GM20431 (cell line): ENCODE results near the gene RNF144B.
"Not testable (repeated sequence)": the region's sequence is repeated elsewhere in the genome, so short reads cannot be mapped to it uniquely, and the experiment has no call there.

Source experiments
- in situ Hi-C: fragments of 300-500 bp; cut with MseI, MboI; formaldehyde crosslinking; loops from one replicate; pipeline ENCODE4 v1.15.0; 2020; ENCODE audit warnings: low sequenced_read_pairs; ENCODE audit not compliant: unreplicated experiment

RNF144B gene

GRCh38 chr6:18387061-18387721 is at the start of gene RNF144B:
Gene RNF144B (plus strand): TSS chr6:18387350. CDS start chr6:18399535, 12,185 bp downstream.
- in situ Hi-C loops, result no loop called here

GRCh38 chr6:18339599-18339998 is 47.6 kb upstream of the RNF144B start:
- in situ Hi-C loops, result no loop called here

DNA sequence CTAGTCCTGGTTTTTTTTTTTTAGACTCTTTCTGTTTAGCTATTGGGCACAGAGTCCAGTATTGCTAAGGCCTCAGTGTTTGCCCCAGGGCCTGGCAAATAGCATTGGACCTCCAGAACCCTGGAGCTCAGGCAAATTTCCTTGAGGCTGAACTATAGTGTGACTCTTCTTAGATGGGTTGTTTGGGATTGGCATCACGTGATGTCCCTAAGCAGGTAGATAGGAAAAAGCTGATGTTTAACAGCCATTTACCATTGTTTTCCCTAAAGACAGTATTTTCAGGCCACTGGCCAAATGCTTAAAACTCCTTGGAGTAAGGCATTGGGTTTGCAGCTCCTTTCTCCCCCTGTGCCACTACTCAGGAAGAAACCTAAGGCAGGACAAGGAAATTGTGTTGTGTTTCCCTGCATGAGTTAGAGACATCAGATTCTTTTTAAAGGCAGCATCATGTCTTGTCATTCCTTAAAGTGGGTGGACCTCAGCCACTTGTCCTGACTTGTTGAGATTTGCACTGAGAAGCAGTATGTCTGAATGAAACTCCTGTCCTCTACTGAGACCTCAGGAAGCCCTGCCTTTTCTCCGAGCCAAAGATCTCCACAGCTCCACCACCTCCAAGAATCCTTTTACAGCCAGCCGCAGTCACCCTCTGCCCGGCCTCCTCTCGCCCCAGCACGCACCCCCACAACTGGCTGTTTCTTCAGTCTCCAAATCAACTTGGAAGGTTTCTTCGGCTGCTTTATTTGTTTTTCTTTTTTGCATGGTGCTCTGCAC is 46.2 kb upstream of the RNF144B start:
- in situ Hi-C loops, result no loop called here

DNA sequence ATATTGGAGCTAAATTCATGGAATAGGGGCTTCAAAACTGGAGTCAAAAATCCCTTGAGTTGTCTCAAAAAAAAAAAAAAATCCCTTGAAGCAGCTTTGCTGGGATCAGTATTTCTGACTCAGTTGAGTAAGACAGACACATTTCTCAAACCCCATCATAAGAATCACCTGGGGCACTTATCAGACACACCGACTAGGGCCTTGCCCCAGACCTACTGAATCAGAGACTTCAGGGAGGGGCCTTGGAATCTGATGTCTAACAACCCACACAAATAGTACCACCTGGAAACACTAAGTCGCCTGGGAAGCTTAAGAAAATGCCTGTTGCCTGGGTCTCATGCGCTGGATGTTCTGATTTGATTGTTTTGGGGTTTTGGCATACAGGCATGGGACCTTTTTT is 44.9 kb upstream of the RNF144B start:
- in situ Hi-C loops, result no loop called here

DNA sequence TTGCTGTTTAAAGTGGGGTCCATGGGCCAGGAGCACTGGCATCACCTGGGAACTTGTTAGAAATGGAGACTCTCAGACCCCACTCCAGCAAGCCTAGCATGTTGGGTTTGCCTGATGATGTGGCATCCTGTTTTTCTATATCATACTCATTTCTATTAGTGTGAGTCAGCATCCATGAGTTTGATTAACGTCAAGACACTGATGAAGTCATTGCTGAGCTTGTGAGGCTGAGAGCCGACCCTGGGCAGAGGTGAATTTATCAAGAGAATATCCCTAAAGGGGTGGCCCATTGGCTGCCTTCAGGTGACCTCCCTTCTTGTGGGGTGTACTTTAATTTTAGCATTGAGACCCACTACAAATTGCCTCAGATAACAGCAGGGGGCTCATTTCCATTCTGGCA is 43.4 kb upstream of the RNF144B start:
- in situ Hi-C loops, result no loop called here

- in situ Hi-C loops, result no loop called here
These were observed 40.1 kb upstream of the RNF144B start for GRCh38 chr6:18347021-18347577.

- in situ Hi-C loops, result no loop called here
These were observed 39.3 kb upstream of the RNF144B start for GRCh38 chr6:18347866-18348265.

DNA sequence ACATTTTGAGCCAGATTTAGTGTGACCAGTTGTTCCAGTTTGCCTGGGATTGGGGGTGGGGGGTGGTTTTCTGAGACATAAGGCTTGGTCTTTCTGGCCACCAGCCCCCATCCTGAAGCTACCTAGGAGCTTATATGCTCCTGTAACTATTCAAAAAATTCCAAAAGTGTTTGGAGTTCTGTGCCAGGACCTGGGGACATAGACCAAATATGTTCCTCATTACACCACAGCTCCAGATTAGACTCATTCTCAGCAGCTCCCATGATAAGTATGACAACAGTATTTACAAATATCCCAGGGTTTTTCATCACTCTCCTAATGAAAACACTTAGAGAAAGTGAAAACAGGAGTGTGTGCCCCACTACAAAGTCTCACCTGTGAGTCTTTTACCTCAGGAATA is 37.8 kb upstream of the RNF144B start:
- in situ Hi-C loops, result no loop called here

DNA sequence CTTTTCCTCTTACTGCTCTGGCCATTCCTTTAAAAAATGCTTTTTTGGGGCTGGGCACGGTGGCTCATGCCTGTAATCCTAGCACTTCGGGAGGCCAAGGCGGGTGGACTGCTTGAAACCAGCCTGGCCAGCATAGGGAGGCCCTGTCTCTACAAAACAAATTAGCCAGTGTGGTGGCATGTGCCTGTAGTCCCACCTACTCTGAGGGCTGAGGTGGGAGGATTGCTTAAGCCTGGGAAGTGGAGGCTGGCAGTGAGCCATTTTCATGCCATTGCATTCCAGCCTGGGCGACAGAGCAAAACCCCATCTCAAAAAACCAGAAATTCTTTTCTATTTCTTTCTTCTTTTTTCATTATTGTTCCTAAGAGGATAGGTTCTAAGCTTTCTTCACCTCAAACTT is 36.9 kb upstream of the RNF144B start:
- in situ Hi-C loops, result no loop called here

DNA sequence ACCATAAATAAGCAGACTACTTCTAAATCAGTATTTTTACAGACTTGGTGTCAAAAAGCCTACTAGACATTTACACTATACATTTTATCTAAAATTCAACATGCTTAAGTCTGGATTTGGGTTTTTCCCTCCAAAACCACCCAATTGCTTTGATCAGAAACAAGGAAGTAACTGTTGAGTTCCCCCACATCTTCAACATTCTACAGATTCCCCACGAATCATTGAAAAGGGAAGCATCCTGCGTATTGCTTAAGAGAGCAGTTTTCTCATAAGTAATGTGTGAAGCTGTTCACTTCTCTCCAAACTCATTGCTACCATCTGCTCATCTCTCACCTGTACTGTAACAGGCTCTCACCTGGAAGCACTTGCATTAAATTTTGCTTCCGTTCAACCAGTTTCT is 36.4 kb upstream of the RNF144B start:
- in situ Hi-C loops, result no loop called here

- in situ Hi-C loops, result no loop called here
These were observed 35.1 kb upstream of the RNF144B start for GRCh38 chr6:18352001-18352400.

- in situ Hi-C loops, result no loop called here
These were observed 34.3 kb upstream of the RNF144B start for GRCh38 chr6:18352842-18353241.

GRCh38 chr6:18353251-18353650 is 33.9 kb upstream of the RNF144B start:
- in situ Hi-C loops, result no loop called here

DNA sequence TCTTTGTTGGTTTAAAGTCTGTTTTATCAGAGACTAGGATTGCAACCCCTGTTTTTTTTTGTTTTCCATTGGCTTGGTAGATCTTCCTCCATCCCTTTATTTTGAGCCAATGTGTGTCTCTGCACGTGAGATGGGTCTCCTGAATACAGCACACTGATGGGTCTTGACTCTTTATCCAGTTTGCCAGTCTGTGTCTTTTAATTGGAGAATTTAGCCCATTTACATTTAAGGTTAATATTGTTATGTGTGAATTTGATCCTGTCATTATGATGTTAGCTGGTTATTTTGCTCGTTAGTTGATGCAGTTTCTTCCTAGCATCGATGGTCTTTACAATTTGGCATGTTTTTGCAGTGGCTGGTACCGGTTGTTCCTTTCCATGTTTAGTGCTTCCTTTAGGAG is 29.6 kb upstream of the RNF144B start:
- in situ Hi-C loops, result not testable (repeated sequence)

DNA sequence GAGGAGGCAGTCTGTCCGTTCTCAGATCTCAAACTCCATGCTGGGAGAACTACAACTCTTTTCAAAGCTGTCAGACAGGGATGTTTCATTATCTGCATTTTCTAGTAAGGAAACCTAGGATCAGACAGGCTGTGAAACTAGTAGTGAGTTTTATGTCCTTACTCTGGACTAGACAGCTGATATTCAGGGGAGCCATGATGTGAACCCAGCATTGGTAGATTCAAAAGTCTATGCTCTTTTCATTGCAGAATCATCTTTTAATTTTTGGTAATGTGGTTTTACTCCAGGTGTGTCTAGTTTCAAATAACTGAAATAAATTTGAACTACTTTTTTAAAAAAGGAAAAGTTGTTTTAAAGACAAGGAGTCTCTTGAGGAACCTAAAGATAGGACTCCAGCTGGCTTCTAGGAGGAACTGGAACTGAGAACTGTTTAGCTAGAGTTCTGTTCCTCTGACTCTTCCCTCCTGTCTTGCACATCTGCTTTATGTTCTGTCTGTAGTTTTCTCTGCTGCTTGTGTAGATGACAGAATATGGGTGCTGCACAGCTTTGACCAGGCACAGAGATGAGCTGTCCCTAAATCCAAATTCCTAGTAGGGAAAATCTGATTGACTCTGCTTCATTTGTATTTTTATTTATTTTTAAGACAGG is 27.8 kb upstream of the RNF144B start:
- in situ Hi-C loops, result no loop called here

- in situ Hi-C loops, result no loop called here
These were observed 27.0 kb upstream of the RNF144B start for GRCh38 chr6:18360188-18360587.

DNA sequence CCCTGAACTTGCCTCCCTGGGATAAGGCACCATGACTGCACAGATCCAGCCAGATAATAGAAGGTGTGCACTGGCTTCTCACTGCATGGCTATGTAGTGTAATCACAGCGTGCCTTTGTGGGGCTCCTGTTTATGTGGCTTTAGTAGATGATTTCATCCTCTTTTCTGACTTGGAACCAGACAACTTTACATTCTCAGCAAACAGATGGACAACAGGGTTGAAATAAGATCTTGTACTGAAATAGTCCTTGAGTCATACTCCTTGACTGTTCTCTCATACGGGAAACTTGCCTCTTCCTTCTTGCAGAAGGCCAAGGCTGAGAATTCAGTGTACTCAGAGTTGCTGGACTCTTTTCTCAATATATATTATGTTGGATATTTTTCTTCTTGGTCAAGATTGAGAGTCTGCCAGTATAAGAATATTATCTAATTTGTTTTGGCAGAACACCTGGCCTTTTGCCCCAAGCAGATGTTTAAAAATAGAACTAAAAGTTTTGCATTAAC is 25.0 kb upstream of the RNF144B start:
- in situ Hi-C loops, result no loop called here

DNA sequence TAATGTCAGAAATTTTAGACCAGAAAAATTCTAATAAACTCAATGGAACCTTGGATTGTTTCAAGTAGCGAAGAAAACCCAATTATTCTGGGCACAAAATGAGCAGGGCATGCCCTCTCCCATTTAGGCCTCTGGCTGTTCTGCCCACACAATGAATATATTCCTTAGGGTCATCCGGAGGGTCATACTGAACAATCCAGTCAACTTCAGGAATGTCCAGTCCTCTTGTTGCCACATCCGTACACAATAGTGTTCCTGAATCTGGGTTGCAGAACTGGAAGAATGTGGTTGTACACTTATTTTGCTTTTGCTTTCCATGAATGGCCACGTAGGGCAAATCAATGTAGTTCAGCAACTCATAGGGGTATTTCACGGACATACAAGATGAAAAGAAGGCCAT is 23.4 kb upstream of the RNF144B start:
- in situ Hi-C loops, result no loop called here

DNA sequence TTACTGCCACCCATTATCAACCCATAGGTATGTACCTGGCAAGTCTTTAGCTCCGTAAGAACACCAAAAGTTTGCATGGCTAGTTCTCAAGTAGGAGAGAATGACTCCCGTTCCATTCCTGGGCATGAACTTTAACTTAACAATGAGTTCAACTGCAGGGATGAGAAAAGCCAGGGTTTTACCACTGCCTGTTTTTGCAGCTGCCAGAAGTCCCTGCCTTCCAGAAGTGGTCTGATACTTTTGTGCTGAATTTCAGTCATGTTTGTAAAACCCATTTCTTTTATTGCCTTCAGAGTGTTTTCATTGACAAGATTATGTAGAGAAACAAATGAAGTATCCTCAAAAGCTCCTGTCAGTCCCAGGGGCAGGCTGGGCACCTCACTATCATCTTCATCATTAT is 22.6 kb upstream of the RNF144B start:
- in situ Hi-C loops, result not testable (repeated sequence)

DNA sequence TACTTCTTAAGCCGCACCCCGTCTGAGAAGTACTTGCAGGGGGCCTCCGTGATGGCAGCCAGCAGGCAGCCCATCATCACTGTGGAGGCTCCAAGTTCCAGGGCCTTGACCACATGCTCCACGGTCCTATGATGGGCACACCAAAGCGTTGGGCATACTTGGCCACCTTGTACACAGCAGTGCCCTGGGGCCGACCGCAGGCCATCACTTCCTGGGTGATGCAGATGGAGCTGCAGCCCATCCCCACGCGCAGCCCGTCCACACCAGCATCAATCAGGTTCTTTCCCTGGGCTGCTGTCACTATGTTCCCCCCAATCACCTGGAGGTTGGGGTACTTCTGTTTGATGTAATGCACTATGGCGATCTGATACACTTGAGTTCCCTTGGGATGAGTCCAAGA is 19.8 kb upstream of the RNF144B start:
- in situ Hi-C loops, result no loop called here
